ENCODE measurements around the gene SRGAP3.

The SRGAP3 gene

GRCh38 chr3:9168241-9168741 lies 81.2 kb downstream of the SRGAP3 start:
- H4K20me1 ChIP-seq (ENCODE audit: insufficient read depth, low read length), result no peaks in the 10 kb centered on the region
- H3K27ac ChIP-seq (ENCODE audit: low read depth, low read length, poor library complexity, severe bottlenecking), result no peak overlapping the region
- no peaks in the 10 kb centered on the region for H3K36me3 ChIP-seq (ENCODE audit: insufficient read depth, low read length)
- no peak overlapping the region for H3K4me2 ChIP-seq (ENCODE audit: low read length)
- no peak overlapping the region for H3K4me3 ChIP-seq (ENCODE audit: low read depth, low read length, poor library complexity, severe bottlenecking)
- no peaks in the 10 kb centered on the region for H3K79me2 ChIP-seq (ENCODE audit: insufficient read depth, low read length)
- no peak overlapping the region for H2AFZ ChIP-seq (ENCODE audit: low read length)
- peaks cover 3% of the 10 kb centered on the region; the same call in 1 of the 2 replicates for H3K27me3 ChIP-seq (ENCODE audit: insufficient read depth, low read length)
- no peaks in the 10 kb centered on the region for H3K4me1 ChIP-seq (ENCODE audit: insufficient read depth, low read length, severe bottlenecking)
- TF ChIP-seq CTCF (IDR thresholded peaks at IDR 0.05; ENCODE audit: low read length) (no peak), EZH2 (IDR thresholded peaks at IDR 0.05; ENCODE audit: borderline replicate concordance, low read length) (no peak)
- no peaks in the 10 kb centered on the region for H3F3A ChIP-seq (ENCODE audit: insufficient read depth, low read length)
- H3K9me2 ChIP-seq (ENCODE audit: low read depth, low read length), result no peaks in the 10 kb centered on the region
- no peak overlapping the region for H3K9ac ChIP-seq (ENCODE audit: low read length)
- no peaks in the 10 kb centered on the region for H3K9me3 ChIP-seq (ENCODE audit: low read length)

GRCh38 chr3:9167222-9167621 lies 82.2 kb downstream of the SRGAP3 start:
- Histone ChIP-seq H3K27ac (ENCODE audit: low read depth, low read length, poor library complexity, severe bottlenecking) (no peak overlapping the region), H3K9me2 (ENCODE audit: low read depth, low read length) (no peaks in the 10 kb centered on the region), H3K4me1 (ENCODE audit: insufficient read depth, low read length, severe bottlenecking) (no peaks in the 10 kb centered on the region), H3K9me3 (ENCODE audit: low read length) (no peaks in the 10 kb centered on the region), H4K20me1 (ENCODE audit: insufficient read depth, low read length) (no peaks in the 10 kb centered on the region), H3K9ac (ENCODE audit: low read length) (no peak overlapping the region), H3K36me3 (ENCODE audit: insufficient read depth, low read length) (no peaks in the 10 kb centered on the region), H3K4me3 (ENCODE audit: low read depth, low read length, poor library complexity, severe bottlenecking) (no peak overlapping the region), H3K27me3 (ENCODE audit: insufficient read depth, low read length) (peaks cover 9% of the 10 kb centered on the region; the same call in 1 of the 2 replicates), H2AFZ (ENCODE audit: low read length) (no peak overlapping the region), H3K79me2 (ENCODE audit: insufficient read depth, low read length) (no peaks in the 10 kb centered on the region), H3F3A (ENCODE audit: insufficient read depth, low read length) (no peaks in the 10 kb centered on the region), H3K4me2 (ENCODE audit: low read length) (no peak overlapping the region)
- TF ChIP-seq EZH2 (IDR thresholded peaks at IDR 0.05; ENCODE audit: borderline replicate concordance, low read length) (no peak), CTCF (IDR thresholded peaks at IDR 0.05; ENCODE audit: low read length) (no peak)

- no peaks in the 10 kb centered on the region for H3K79me2 ChIP-seq (ENCODE audit: insufficient read depth, low read length)
- no peak overlapping the region for H3K27ac ChIP-seq (ENCODE audit: low read depth, low read length, poor library complexity, severe bottlenecking)
- no peak overlapping the region for H3K9ac ChIP-seq (ENCODE audit: low read length)
- no peak overlapping the region for H2AFZ ChIP-seq (ENCODE audit: low read length)
- H3K9me3 ChIP-seq (ENCODE audit: low read length), result no peaks in the 10 kb centered on the region
- H3K36me3 ChIP-seq (ENCODE audit: insufficient read depth, low read length), result no peaks in the 10 kb centered on the region
- no peaks in the 10 kb centered on the region for H3F3A ChIP-seq (ENCODE audit: insufficient read depth, low read length)
- H4K20me1 ChIP-seq (ENCODE audit: insufficient read depth, low read length), result no peaks in the 10 kb centered on the region
- no peaks in the 10 kb centered on the region for H3K4me1 ChIP-seq (ENCODE audit: insufficient read depth, low read length, severe bottlenecking)
- H3K9me2 ChIP-seq (ENCODE audit: low read depth, low read length), result no peaks in the 10 kb centered on the region
- TF ChIP-seq CTCF (IDR thresholded peaks at IDR 0.05; ENCODE audit: low read length) (no peak), EZH2 (IDR thresholded peaks at IDR 0.05; ENCODE audit: borderline replicate concordance, low read length) (no peak)
- peaks cover 10% of the 10 kb centered on the region; the same call in 1 of the 2 replicates for H3K27me3 ChIP-seq (ENCODE audit: insufficient read depth, low read length)
- no peak overlapping the region for H3K4me3 ChIP-seq (ENCODE audit: low read depth, low read length, poor library complexity, severe bottlenecking)
- no peak overlapping the region for H3K4me2 ChIP-seq (ENCODE audit: low read length)
These were observed 84.0 kb downstream of the SRGAP3 start for GRCh38 chr3:9165421-9165820.
